ENCODE data around the gene CNP.
"Not testable (repeated sequence)": the region's sequence is repeated elsewhere in the genome, so short reads cannot be mapped to it uniquely, and the experiment has no call there.

DNA sequence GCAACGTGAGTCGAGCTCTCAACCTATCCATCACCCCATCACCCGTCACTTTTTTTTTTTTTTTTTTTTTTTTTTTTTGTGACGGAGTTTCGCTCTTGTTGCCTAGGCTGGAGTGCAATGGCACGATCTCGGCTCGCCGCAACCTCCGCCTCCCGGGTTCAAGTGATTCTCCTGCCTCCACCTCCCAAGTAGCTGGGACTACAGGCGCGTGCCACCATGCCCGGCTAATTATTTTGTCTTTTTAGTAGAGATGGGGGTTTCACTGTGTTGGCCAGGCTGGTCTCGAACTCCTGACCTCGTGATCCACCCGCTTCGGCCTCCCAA, 35.8 kb upstream of the CNP start:
- TF ChIP-seq, protein P1, sequence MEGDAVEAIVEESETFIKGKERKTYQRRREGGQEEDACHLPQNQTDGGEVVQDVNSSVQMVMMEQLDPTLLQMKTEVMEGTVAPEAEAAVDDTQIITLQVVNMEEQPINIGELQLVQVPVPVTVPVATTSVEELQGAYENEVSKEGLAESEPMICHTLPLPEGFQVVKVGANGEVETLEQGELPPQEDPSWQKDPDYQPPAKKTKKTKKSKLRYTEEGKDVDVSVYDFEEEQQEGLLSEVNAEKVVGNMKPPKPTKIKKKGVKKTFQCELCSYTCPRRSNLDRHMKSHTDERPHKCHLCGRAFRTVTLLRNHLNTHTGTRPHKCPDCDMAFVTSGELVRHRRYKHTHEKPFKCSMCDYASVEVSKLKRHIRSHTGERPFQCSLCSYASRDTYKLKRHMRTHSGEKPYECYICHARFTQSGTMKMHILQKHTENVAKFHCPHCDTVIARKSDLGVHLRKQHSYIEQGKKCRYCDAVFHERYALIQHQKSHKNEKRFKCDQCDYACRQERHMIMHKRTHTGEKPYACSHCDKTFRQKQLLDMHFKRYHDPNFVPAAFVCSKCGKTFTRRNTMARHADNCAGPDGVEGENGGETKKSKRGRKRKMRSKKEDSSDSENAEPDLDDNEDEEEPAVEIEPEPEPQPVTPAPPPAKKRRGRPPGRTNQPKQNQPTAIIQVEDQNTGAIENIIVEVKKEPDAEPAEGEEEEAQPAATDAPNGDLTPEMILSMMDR (IDR thresholded peaks at IDR 0.05) = not testable (repeated sequence)
- not testable (repeated sequence) for TF ChIP-seq POLR2AphosphoS5, POLR2A (IDR thresholded peaks at IDR 0.05)
